ENCODE results near the gene GLI2.

DNA sequence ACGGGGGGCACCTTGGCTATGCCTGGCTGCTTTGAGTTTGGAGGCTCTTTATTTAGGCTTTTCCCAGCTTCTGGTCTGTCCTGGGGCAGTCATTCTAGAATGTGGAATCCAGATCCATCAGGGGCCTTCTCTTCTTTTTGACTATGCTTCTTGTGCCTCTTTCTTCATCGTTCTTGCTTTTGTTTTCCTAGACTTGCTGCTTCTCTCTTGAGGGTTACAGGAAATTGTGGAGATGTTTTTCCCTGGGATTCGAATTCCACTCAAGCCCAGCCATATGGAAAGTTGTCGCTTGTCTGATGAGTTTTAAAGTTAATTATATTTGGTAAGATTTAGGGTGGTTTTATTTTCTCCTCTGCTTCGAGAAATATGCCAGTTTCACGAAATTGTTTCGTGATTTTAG is 2.4 kb downstream of the GLI2 start:
- TF ChIP-seq, protein P1, sequence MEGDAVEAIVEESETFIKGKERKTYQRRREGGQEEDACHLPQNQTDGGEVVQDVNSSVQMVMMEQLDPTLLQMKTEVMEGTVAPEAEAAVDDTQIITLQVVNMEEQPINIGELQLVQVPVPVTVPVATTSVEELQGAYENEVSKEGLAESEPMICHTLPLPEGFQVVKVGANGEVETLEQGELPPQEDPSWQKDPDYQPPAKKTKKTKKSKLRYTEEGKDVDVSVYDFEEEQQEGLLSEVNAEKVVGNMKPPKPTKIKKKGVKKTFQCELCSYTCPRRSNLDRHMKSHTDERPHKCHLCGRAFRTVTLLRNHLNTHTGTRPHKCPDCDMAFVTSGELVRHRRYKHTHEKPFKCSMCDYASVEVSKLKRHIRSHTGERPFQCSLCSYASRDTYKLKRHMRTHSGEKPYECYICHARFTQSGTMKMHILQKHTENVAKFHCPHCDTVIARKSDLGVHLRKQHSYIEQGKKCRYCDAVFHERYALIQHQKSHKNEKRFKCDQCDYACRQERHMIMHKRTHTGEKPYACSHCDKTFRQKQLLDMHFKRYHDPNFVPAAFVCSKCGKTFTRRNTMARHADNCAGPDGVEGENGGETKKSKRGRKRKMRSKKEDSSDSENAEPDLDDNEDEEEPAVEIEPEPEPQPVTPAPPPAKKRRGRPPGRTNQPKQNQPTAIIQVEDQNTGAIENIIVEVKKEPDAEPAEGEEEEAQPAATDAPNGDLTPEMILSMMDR (conservative IDR thresholded peaks at IDR 0.05; ENCODE audit: low read depth, low read length) = no peak
- no peak for TF ChIP-seq SMC3 (IDR thresholded peaks at IDR 0.05; ENCODE audit: low read depth, low read length)
- no peak for TF ChIP-seq MAFK (IDR thresholded peaks at IDR 0.05; ENCODE audit: low read depth, low read length)
- TF ChIP-seq CEBPB (IDR thresholded peaks at IDR 0.05; ENCODE audit: low read depth, low read length) = no peak

Measured in IMR-90 (cell line).